SK-N-SH (cell line): ENCODE results near the gene TANC1. TPM values are rescaled to one million over a fixed set of nuclear protein-coding genes. Genes with fewer than 3 reads are reported as not detected.
A peak's percentile ranks its signal among the peaks of the same experiment; 100 is the strongest.

ENCODE experiments used
- CTCF ChIA-PET: fragments of 300-600, 350-600 bp; formaldehyde crosslinking; extraction: SDS; loops from one replicate; lab custom pipeline; 2021; lab: Yijun Ruan, JAX
- POLR2A ChIA-PET: fragments of 350-600 bp; sonication (Branson Sonifier 250); formaldehyde crosslinking; extraction: SDS; loops from one replicate; lab custom pipeline; 2020; ENCODE audit warnings: antibody characterized with exemption, inconsistent platforms; lab: Yijun Ruan, JAX
- DNase-seq: peaks from one replicate; pipeline ENCODE4 v3.0.0; 2012
- H2AFZ ChIP-seq: fragments of 200-600 bp; sonication (generic); 2 replicates; pipeline ENCODE4 v1.8.1; 2016; ENCODE audit warnings: antibody characterized with exemption, mild to moderate bottlenecking, low read depth
- H3F3A ChIP-seq: fragments of 200-600 bp; sonication (generic); replicated peaks from 2 replicates; pipeline ENCODE3; 2016; ENCODE audit warnings: antibody characterized with exemption, mild to moderate bottlenecking; ENCODE audit not compliant: insufficient read depth
- H3K27ac ChIP-seq, 2 experiments: fragments of 200-500 bp in 1 of 2; fragments of 200-600 bp in 1 of 2; sonication (Bioruptor generic) in 1 of 2; sonication (generic), shearing (Covaris generic) in 1 of 2; 2 replicates each; pipeline versions ENCODE4 v1.5.1 to v1.6.1; 2014 to 2016; ENCODE audit warnings: low read depth in 2 of 2, inconsistent platforms in 1 of 2, low read length in 1 of 2, mild to moderate bottlenecking in 1 of 2, mixed read lengths in 1 of 2
- H3K27me3 ChIP-seq: fragments of 200-600 bp; sonication (generic), shearing (Covaris generic); 2 replicates; pipeline ENCODE4 v1.6.1; 2016; ENCODE audit warnings: mixed run types; ENCODE audit not compliant: insufficient read depth
- H3K36me3 ChIP-seq, 2 experiments: fragments of 200-500 bp in 1 of 2; fragments of 200-600 bp in 1 of 2; sonication (Bioruptor generic) in 1 of 2; sonication (generic) in 1 of 2; replicated peaks in 1 of 2; 2 replicates each; pipeline versions ENCODE3 to v1.5.1; 2014 to 2016; ENCODE audit warnings: low read length in 1 of 2, mild to moderate bottlenecking in 1 of 2; ENCODE audit not compliant: insufficient read depth in 2 of 2, control insufficient read depth in 1 of 2
- H3K4me1 ChIP-seq, 2 experiments: fragments of 200-500 bp in 1 of 2; fragments of 200-600 bp in 1 of 2; sonication (Bioruptor generic) in 1 of 2; sonication (generic), shearing (Covaris generic) in 1 of 2; 2 replicates each; pipeline versions ENCODE4 v1.5.1 to v1.6.1; 2014 to 2016; ENCODE audit warnings: low read depth in 1 of 2, low read length in 1 of 2, mixed run types in 1 of 2; ENCODE audit not compliant: insufficient read depth in 2 of 2, control insufficient read depth in 1 of 2
- H3K4me2 ChIP-seq: fragments of 200-600 bp; sonication (generic), shearing (Covaris generic); 2 replicates; pipeline ENCODE4 v1.6.1; 2017; ENCODE audit warnings: mixed run types
- H3K4me3 ChIP-seq, 2 experiments: fragments of 200-500 bp in 1 of 2; fragments of 200-600 bp in 1 of 2; sonication (Bioruptor generic) in 1 of 2; sonication (generic), shearing (Covaris generic) in 1 of 2; 2 replicates each; pipeline versions ENCODE4 v1.5.1 to v1.8.1; 2014 to 2016; ENCODE audit warnings: low read depth in 2 of 2, inconsistent platforms in 1 of 2, low read length in 1 of 2, mild to moderate bottlenecking in 1 of 2, mixed read lengths in 1 of 2, moderate library complexity in 1 of 2
- H3K79me2 ChIP-seq: fragments of 200-600 bp; sonication (generic); 2 replicates; pipeline ENCODE4 v1.8.1; 2017; ENCODE audit warnings: mild to moderate bottlenecking; ENCODE audit not compliant: insufficient read depth
- H3K9ac ChIP-seq: fragments of 200-600 bp; sonication (generic); 2 replicates; pipeline ENCODE4 v1.6.1; 2017; ENCODE audit warnings: mixed run types
- H3K9me2 ChIP-seq: fragments of 200-600 bp; sonication (generic); 2 replicates; pipeline ENCODE4 v1.6.1; 2017; ENCODE audit warnings: mixed run types
- H3K9me3 ChIP-seq: fragments of 200-600 bp; sonication (generic); 2 replicates; pipeline ENCODE4 v1.6.1; 2017; ENCODE audit warnings: mixed run types, mild to moderate bottlenecking, moderate library complexity
- H4K20me1 ChIP-seq: fragments of 200-600 bp; sonication (generic); 2 replicates; pipeline ENCODE4 v1.6.1; 2017; ENCODE audit warnings: mild to moderate bottlenecking, mixed run types; ENCODE audit not compliant: insufficient read depth
- CHD2 ChIP-seq: fragments of 150-350 bp; IDR thresholded peaks from 2 replicates; pipeline ENCODE4 v1.6.1; 2018; ENCODE audit warnings: low read length; ENCODE audit not compliant: partially characterized antibody
- ELF1 ChIP-seq: IDR thresholded peaks from 2 replicates; pipeline ENCODE4 v1.4.0; 2012
- EP300 ChIP-seq, 2 experiments: IDR thresholded peaks; 2 replicates each; pipeline versions ENCODE4 v1.4.0 to v1.6.1; 2012; ENCODE audit warnings: borderline replicate concordance in 1 of 2, low read depth in 1 of 2, low read length in 1 of 2
- EZH2phosphoT487 ChIP-seq: fragments of 200-600 bp; sonication (generic); IDR thresholded peaks from 2 replicates; pipeline ENCODE4 v1.6.1; 2017; ENCODE audit warnings: low read depth, mixed run types, mild to moderate bottlenecking, antibody characterized with exemption, moderate library complexity, borderline replicate concordance
- FOXM1 ChIP-seq: IDR thresholded peaks from 2 replicates; pipeline ENCODE4 v1.4.0; 2012; ENCODE audit warnings: low read depth, mild to moderate bottlenecking
- GABPA ChIP-seq: IDR thresholded peaks from 2 replicates; pipeline ENCODE4 v1.4.0; 2012; ENCODE audit warnings: low read depth, mild to moderate bottlenecking
- GATA2 ChIP-seq: sonication (generic); formaldehyde crosslinking; IDR thresholded peaks from 2 replicates; pipeline ENCODE4 v1.5.0; 2020; ENCODE audit warnings: mild to moderate bottlenecking, missing genetic modification reagents
- MEF2A ChIP-seq: IDR thresholded peaks from 2 replicates; pipeline ENCODE4 v1.4.0; 2012; ENCODE audit warnings: low read depth, borderline replicate concordance
- NRF1 ChIP-seq: IDR thresholded peaks from 2 replicates; pipeline ENCODE4 v1.6.1; 2012; ENCODE audit warnings: low read depth, mild to moderate bottlenecking, low read length
- PBX3 ChIP-seq: IDR thresholded peaks from 2 replicates; pipeline ENCODE4; 2012
- POLR2AphosphoS5 ChIP-seq: IDR thresholded peaks from 2 replicates; pipeline ENCODE4 v1.6.1; 2012; ENCODE audit warnings: low read depth, low read length
- RCOR1 ChIP-seq: fragments of 150-350 bp; IDR thresholded peaks from 2 replicates; pipeline ENCODE4 v1.6.1; 2017; ENCODE audit warnings: antibody characterized with exemption, low read length
- REST ChIP-seq: IDR thresholded peaks from 2 replicates; pipeline ENCODE4 v1.6.1; 2012; ENCODE audit warnings: mild to moderate bottlenecking, low read depth, low read length, moderate library complexity
- RFX5 ChIP-seq: IDR thresholded peaks from 2 replicates; pipeline ENCODE4 v1.6.1; 2012; ENCODE audit warnings: mild to moderate bottlenecking, improper control_type of control experiment, low read length
- RXRA ChIP-seq: IDR thresholded peaks from 2 replicates; pipeline ENCODE4 v1.4.0; 2012; ENCODE audit warnings: low read depth, mild to moderate bottlenecking, borderline replicate concordance
- SMC3 ChIP-seq: IDR thresholded peaks from 2 replicates; pipeline ENCODE4 v1.6.1; 2012; ENCODE audit warnings: low read depth, low read length, improper control_type of control experiment
- TAF1 ChIP-seq: IDR thresholded peaks from 2 replicates; pipeline ENCODE4 v1.6.1; 2012; ENCODE audit warnings: low read depth, mild to moderate bottlenecking, low read length, moderate library complexity, borderline replicate concordance
- TCF12 ChIP-seq: IDR thresholded peaks from 2 replicates; pipeline ENCODE4 v1.4.0; 2012
- WGBS: methylation state at CpG from one replicate; pipeline ENCODE4 v1.1.6; 2017; ENCODE audit warnings: low lambda C conversion rate; 5-methylcytosine and 5-hydroxymethylcytosine counted together
- polyA plus RNA-seq, 3 experiments: library from polyadenylated mRNA; depleted of rRNA; stranded (reverse); fragments of >200 nt; gene quantifications; 2 replicates each; pipeline ENCODE4 v1.2.3, GENCODE V29; 2012
- TF ChIP-seq, protein P1 (sequence below): fragments of 150-350 bp; IDR thresholded peaks from 2 replicates; pipeline ENCODE4 v1.6.1; 2017; ENCODE audit warnings: antibody characterized with exemption, low read length, low read depth, borderline replicate concordance

The TANC1 gene
- polyA plus RNA-seq, 1 of the 3 experiments (the other 2 are of a cell fraction), result 19.2 TPM

DNA sequence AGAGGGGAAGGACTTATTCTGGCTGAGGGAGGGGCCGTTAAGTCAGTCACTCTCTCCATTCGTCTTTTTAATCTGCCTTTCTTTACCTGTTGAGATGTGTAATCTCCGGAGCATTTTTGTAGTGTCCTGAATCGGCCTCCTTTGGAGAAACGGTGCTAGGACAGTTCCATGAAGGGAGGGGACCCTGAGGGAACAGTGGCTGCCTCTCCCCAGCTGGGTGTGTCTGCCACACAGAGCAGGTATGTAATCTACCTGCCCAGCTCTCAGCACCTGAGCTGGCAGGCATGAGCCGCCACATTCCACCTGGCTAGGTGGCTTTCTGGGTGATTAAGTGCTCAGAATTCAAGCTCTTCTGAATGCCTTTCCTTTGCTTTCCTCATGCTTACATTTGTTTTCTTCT is 186.9 kb downstream of the TANC1 start:
- H4K20me1 ChIP-seq, result no peaks in the 10 kb centered on the region
- H2AFZ ChIP-seq, result no peak overlapping the region
- peak overlapping the region in 1 of 2 experiments; percentile 28; a peak in 1 of 4 replicates for H3K27ac ChIP-seq
- H3K27me3 ChIP-seq, result no peaks in the 10 kb centered on the region
- WGBS, result 88% methylated on average over 6 of the region's 6 CpGs
- H3K9ac ChIP-seq, result no peak overlapping the region
- ChIA-PET CTCF (interaction anchor here (1.5 kb wide), 1 partner anchor 25 kb away, joined by 3 read pairs; no protein-coding TSS in a partner anchor), POLR2A (no interaction called here)
- TF ChIP-seq EZH2phosphoT487 (no peak), RCOR1 (no peak), RXRA (no peak), CHD2 (no peak), REST (no peak), ELF1 (no peak), POLR2AphosphoS5 (no peak), SMC3 (no peak), FOXM1 (no peak), GABPA (no peak), GATA2 (no peak), TCF12 (no peak), NRF1 (no peak), PBX3 (no peak), EP300 (IDR thresholded peaks at IDR 0.05; ENCODE audit: borderline replicate concordance in 1 of 2, low read depth in 1 of 2, low read length in 1 of 2) (no peak), RFX5 (no peak), MEF2A (no peak), TAF1 (no peak)
- TF ChIP-seq, protein P1, sequence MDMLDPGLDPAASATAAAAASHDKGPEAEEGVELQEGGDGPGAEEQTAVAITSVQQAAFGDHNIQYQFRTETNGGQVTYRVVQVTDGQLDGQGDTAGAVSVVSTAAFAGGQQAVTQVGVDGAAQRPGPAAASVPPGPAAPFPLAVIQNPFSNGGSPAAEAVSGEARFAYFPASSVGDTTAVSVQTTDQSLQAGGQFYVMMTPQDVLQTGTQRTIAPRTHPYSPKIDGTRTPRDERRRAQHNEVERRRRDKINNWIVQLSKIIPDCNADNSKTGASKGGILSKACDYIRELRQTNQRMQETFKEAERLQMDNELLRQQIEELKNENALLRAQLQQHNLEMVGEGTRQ, result no peak
- no peaks in the 10 kb centered on the region for H3K79me2 ChIP-seq
- H3K4me2 ChIP-seq, result no peak overlapping the region
- H3F3A ChIP-seq, result no peaks in the 10 kb centered on the region
- H3K36me3 ChIP-seq, result peaks cover 10 to 55% of the 10 kb centered on the region in 2 experiments
- no peaks in the 10 kb centered on the region for H3K9me2 ChIP-seq
- peaks cover 4 to 9% of the 10 kb centered on the region in 2 experiments; a peak in 2 of 4 replicates for H3K4me1 ChIP-seq
- no peak for DNase-seq
- H3K9me3 ChIP-seq, result no peaks in the 10 kb centered on the region
- H3K4me3 ChIP-seq, result no peak overlapping the region
